ENCODE data around the gene UGDH.

GRCh38 chr4:39568805-39569204 is 41.6 kb upstream of the UGDH start:
- TF ChIP-seq POLR2A (IDR thresholded peaks at IDR 0.05) (no peak), CTCF (IDR thresholded peaks at IDR 0.05) (no peak)
